DMS79 (cell line): ENCODE results near the gene IYD.
"Not testable (repeated sequence)": the region's sequence is repeated elsewhere in the genome, so short reads cannot be mapped to it uniquely, and the experiment has no call there.

Experiments used
- DNase-seq: peaks from one replicate; lab custom pipeline; 2025; lab: John Stamatoyannopoulos, UW

Gene IYD

DNA sequence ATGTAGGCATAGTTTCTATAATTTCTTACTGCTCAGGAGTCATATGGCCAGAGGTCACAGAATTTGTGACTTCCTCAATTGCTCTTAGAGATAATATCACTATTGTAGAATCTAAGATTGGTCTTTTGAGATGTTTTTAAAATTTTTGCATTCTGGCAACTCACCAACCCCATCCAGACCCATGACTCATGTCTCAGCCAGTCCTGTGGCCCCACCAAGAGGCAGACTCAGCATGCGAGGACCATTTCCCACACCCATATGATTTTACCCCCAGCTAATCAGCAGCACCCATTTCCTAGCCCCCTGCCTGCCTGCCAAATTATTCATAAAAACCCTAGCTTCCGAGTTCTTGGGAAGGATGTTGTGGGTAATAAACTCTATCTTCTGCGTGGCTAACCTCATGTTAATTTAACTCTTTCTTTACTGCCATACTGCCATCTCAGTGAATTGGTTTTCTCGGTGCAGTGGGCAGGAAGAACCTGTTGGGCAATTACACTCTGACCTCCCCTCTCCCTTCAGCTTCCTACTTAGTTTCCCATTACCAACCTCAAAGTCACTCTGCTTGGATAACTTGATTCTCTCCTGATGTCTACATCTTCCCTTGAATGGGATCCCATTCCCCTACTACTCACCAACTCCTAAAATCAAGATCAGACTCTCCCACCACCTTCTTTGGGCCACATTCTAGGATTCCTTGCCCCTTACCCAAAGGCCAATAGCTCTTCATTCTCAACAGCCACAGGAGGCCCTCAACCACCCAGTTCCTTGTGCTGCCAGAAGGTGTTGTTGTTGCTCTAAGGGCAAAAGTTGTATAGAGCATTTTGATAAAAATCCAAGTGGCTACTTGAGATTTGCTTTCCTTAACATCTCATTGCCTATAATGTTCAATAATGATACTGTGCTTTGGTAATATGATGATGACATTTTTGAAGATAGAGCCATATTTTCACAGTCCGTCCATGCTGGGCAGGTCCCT, 16.2 kb upstream of the IYD start:
- DNase-seq = no peak

DNA sequence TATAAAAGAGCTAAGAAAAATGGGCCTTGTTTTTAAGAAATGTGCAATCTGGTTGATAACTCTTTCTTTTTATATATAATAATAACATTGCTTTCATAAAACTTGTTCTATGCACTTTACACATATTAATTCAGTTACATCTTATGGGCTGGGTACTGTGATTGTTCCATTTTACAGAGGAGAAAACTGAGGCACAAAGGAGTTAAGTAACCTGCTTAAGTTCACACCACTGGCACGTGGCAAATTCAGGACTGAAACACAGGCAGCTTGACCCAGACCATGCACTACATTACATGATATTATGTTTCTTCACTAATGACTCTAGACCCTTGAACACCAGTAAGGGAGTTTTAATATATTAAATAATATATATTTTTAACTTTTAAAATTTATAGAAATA, 15.4 kb upstream of the IYD start:
- no peak for DNase-seq

DNA sequence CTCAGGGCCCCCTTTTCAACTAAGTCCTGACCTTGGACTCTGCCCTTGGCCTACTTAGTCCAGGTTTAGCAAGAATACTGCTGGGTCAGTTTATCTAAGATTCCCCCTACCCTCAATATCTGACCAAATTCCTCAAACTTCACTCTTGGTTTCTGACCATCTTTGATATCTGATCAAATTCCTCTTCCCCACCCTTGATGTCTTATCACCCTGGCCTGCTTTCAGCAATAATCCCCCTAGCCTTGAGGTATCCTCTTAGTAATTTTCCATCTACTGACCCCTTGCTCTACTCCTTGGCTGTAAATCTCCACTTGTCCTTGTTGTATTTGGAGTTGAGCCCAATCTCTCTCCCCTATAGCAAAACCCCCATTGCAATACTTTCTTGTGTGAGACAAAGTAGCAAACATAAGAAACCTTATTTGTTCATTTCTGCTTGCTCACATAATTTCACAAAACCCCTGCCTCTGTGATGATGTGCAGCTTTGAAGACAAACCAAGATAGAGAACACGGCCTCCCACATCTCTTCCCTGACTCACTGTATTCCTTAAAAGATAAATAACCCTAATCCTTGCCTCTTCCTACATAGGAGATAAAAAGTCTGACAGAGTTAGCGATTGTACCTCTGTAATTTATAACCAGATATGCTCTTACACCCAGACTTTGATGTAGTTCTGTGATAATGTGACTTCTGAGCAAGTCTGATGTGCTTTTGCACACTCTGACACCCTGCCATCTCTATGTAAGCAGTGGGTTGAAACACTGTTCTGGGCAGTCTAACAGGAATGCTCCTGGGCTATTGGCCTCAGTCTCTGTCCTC, 13.8 kb upstream of the IYD start:
- DNase-seq = no peak

DNA sequence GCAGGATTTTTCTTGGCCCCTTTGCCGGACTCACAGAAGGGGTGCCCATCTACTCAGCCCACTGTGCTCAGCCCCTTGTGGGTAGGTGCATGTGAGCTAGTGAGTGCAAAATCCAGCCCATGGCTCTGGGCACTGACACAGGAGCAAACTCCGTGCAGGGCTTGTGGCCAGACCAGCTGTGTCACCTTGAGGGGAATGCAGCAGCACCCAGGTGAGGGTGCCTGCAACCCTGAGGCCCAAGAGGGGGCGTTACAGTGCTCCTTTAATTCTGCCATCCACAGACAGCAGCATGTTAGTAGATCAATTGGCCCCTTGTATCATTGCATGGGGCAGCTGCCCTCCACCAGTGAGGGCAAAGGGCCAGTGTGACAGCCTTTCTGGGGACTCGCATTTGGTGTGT, 12.9 kb upstream of the IYD start:
- no peak for DNase-seq

DNA sequence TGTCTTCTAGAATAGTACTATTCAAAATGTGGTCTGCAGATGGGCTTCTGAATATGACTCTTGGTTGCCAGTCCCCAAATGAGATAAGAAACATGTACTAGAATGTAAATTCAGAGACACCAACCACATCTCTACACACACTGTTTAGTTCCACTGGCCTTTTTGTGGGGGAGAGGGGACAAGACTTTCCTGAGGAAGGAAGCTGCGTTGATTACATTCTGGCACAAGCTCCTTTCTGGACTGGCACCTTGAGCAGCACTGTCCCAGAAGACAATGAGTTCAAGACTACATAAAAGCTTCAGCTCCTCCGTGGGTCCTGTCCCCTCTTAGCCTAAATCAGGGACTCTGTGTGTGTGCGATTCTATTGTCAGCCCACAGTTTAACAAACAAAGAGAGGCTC, 6.9 kb upstream of the IYD start:
- no peak for DNase-seq

DNA sequence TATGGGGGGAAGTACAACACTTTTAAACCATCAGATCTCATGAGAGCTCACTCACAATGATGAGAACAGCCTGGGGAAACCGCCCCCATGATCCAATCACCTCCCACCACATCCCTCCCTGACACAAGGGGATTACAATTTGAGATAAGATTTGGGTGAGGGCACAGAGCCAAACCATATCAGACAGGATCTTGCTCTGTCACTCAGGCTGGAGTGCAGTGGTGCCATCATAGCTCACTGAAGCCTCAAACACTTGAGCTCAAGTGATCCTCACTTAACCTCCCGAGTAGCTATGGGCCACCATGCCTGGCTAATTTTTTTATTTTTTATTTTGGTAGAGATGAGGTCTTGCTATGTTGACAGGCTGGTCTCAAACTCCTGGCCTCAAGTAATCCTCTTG, 5.1 kb upstream of the IYD start:
- DNase-seq = peak; percentile 74

DNA sequence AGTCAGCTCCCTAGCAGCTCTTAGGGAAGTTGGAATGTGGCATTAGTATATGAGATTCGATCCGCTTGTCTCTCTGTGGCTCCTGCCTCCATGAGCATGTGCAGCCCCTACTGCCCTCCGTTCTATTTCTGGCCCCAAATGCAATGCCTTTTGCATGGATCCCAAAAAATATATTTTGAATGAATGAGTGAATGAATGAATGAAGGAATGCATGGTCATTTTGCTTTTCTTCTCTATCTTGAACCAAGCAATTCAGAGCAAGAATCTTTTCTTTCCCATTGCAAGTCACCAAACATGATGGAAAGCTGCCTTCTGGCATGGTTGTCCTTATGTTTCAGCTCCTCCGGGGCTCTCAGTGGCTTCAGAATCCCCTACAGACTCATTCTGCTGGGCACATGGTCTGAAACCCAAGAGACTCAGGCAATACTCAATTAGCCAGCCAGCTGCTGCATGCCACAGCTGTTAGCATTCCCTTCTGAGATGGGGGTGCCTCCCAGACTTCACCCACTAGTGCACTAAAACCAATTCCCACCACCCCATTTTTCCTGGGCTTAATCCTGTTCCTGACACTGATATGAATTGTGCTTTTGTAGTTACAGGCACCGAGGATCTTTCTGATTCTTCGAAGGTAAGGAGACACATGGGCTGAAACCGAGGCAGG, 2.6 kb upstream of the IYD start:
- no peak for DNase-seq

DNA sequence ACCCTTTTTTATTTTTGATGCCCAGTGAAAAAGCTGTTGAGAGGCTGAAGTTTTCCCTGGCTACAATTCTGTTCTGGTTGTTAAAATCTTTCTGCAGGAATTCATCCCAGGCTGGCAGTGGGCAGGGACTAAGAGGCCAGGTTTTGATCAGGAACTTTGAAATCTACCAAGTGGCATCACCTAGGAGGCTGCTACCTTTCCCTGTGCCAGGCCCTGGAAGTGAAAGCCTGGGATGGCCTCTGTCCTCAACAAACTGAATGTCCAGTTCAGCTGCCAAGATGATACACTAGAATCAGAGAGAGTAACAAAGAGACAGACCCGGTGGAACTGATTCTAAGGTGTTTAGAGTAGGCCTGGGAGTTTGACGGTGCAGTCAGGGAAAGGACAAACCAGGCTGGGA, 596 bp downstream of the IYD start:
- DNase-seq = no peak

DNA sequence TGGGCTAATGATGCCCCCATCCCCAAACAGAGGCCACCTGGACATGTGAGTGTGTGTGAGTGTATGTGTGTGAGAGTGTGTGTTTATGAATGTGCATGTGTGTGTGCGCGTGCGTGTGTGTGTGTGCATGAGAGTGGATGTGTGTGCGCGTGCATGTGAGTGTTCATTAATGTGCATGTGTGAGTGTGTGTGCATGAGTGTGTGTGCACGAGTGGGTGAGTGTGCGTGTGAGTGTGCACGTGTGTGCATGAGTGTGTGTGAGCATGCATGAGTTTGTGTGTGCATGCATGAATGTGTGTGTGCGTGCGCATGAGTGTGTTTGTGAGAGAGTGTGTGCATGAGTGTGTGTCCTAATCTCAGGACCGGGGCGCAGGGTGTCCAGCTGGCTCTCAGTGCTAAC, 1.3 kb downstream of the IYD start:
- no peak for DNase-seq

DNA sequence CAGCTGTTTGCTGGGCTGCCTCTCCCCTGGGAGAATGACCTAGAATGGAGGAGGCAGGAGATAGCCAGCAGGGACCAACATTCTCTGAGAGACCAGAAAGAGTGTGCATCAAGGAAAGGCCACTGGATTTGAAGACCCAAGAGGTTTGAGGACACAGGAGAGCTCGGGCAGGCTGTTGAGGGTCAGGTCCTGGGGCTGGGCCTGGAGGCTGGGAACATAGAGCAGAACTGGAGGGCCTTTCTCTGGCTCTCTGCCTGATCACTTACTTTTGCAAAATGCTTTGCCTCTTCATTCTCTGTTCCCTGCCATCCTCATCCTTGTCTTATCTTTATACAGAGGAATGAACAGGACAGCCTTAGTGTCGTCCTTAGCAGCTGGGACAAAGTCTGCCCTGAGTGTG, 2.5 kb downstream of the IYD start:
- no peak for DNase-seq

DNA sequence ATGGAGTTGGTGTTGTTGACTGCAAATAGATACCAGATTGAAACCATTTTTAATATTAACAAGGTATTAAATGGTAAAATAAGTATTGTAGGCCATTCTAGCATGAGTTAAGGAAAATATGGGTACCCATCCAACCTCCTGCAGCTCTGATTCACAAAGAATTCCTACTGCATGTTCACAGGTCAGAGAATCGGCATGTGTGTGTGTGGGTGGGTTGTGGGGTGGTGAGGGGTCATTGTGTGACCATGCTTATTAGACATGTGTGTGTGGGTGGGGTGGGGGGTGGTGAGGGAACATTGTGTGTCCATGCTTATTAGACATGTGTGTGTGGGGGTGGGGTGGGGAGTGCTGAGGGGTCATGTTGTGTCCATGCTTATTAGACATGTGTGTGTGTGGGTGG, 3.2 kb downstream of the IYD start:
- DNase-seq = no peak

DNA sequence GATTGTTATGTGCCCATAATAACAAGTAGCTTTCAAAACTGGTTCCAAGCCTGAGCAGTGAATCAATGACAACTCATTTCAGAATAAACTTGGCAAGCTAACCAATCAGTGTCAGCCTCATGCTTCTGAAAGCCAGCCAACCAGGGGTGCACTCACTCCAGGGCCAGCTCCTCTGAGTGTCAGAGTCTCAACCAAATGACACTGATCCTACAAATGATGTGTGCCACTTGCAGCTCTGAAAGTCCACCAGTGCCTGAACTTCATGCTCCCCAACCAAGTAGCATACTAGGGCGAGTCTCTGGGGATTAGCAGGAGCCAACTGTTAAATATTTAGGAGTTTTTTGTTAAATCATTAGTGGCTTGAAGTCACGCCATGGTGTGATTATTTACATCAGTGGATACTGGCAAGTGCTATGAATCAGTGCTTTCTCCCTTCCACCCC, 4.5 kb downstream of the IYD start:
- no peak for DNase-seq

DNA sequence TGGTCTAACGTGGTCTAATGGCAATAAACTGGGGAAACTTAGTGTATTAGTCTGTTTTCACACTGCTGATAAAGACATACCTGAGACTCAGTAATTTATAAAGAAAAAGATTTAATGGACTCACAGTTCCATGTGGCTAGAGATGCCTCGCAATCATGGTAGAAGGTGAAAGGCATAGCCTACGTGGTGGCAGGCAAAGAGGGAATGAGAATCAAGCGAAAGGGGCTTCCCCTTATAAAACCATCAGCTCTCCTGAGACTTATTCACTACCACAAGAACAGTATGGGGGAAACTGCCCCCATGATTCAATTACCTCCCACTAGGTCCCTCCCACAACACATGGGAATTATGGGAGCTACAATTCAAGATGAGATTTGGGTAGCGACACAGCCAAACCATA, 5.5 kb downstream of the IYD start:
- DNase-seq = not testable (repeated sequence)

DNA sequence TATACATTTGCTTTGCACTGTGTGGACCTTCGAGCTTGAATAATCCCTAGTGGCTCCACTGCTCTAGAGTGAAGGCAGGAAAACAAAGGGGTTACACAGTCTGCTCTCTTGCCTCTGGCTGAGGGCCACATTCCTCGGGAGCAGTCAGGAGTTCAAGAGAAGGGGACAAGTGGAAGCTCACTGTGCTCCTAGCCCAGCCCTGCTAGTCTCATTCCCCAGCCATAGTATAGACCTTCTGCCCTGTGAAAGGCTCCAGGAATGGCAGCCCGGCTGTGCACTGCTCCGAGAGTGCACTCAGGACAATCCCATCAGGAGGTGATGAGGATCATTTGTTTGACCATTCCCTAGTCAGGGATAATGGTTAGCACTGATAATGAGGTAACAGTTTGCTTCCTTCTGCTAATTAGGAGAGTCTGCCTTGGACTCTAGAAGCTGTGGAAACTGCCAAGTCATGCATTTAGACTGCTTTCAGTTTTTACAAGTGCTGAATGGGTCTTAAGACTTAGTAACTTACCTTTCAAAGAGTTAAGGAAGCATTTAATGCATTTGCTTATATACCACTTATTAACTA, 8.5 kb downstream of the IYD start:
- DNase-seq = peak; percentile 88

DNA sequence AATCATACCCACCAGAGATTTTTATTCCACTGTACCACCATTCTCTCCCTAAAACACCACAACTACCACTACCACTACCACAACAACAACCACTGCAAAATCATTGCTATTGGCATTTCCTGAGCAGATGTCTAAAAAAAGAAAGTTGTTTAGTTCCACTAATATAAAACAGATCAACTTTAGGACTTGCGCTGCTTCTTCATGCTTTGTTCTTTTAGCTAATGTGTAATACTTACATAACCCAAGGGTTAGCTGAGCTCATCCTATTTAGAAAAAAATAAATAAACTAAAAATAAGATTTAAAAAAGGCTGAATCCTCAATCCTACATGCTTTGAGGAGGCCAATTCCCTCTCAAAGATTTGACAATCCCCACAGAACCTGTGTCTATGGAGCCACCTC, 11.4 kb downstream of the IYD start:
- DNase-seq = no peak

DNA sequence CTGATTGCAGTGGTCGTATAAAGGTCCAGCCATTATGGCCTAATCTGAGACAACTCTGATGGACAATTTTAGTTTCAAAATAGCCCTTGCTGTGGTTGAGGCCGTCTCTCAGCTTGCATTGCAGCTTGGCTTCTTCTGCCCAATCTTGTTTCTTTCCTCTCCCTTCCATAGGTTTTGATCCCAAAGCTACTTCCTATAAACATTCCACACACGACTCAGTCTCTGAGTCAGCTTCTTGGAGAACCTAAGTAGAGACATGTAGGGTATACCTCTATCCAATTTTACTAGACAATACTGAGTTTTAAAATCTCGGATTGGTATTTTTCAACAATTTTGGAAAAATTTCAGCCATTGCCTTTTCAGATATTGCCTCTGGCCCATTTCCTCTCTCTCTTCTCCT, 13.4 kb downstream of the IYD start:
- DNase-seq = no peak

DNA sequence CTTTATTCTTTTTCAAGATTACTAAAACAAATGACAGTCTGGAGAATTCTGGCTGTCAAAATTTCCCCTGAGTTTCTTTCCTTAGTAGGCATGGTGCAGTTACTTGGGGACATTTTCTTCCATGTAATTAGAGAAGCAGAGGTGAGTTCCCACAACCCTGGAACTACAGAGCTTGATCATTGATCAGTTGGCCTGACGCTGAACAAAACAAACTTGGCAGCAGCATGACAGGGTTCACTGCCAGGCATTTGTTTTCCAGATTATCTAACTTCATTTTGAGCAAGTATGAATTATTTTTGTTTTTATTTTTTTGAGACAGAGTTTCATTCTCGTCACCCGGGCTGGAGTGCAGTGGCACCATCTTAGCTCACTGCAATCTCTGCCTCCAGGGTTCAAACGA, 22.6 kb downstream of the IYD start:
- DNase-seq = no peak

DNA sequence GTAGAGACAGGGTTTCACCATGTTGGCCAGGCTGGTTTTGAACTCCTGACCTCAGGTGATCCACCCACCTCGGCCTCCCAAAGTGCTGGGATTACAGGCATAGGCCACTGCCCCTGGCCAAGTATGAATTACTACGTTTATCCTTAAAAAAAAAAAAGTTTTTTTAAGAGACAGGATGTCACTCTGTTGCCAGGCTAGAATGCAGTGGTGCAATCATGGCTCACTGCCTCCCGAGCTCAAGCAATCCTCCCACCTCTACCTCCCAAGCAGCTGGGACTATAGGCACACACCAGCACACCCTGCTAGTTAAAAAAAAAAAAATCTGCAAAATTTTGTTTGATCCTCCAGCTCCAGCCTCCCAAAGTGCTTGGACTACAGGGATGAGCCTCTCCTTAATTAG, 23.1 kb downstream of the IYD start:
- no peak for DNase-seq

DNA sequence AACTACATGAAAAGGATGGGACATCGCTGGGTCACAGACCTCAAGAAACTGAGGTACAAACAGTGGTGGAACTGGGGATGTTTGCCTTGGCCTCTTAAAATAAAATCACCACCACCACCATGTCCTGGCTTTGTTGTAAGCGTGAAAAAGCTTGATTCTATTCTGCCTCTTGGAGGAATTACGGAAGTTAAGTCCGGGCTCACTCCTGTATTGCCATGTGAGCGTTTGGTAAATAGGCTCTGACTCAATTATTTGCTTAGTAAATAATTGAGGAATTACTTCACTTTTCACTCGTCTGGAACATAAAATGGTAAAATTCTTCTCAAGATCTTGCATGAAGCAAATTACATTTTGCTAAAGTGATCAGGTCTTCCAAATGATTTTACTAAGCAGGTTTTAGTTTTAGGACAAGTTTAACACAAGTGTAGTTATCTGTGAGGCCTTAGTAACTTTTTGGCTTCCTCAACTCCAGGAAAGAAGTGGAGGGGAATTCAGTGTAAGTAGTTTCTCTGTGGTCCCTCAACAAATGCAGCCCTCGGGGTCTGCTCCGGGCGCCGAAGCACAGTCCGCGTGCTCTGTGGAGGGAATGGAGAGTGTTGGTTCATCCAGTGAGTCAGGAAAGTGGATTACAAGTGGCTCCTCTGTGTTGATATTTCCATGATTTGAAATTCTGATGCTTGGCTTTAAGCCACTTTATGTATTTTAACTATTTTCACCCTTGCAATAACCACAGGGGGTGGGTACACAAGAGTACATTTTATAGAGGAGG, 23.8 kb downstream of the IYD start:
- peak; percentile 19 for DNase-seq

DNA sequence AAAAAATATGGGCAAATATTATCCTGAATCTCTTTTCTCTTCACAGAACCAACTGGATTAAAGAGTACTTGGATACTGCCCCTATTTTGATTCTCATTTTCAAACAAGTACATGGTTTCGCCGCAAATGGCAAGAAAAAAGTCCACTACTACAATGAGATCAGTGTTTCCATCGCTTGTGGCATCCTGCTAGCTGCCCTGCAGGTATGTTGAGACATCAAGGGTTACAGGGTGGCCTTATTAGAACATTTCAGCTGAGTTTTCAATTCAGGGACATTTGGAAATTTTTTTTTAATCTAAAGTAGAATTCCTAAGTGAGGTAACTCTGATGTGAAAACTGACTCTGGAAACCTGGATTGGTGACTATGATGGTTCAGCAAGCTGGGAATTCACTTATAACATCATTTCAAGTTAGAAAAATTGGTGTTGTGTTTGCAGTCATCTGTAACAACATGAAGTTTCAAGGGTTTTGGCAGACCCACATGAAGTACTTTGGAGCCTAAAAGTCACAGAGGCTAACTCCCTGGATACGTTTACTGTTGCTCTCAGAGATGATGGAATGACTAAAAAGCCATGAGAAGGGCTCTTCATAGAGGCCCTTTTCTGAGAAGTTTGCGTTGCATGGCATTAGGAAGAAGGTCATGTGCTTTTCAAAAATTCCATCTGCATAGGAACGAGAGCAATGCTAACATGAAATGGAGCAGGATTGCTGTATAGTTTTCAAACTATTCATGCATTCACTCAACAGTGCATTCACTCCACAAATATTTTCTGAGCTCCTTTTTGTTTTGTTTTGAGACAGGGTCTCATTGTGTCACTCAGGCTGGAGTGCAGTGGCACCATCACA, 25.5 kb downstream of the IYD start:
- DNase-seq = peak; percentile 84

DNA sequence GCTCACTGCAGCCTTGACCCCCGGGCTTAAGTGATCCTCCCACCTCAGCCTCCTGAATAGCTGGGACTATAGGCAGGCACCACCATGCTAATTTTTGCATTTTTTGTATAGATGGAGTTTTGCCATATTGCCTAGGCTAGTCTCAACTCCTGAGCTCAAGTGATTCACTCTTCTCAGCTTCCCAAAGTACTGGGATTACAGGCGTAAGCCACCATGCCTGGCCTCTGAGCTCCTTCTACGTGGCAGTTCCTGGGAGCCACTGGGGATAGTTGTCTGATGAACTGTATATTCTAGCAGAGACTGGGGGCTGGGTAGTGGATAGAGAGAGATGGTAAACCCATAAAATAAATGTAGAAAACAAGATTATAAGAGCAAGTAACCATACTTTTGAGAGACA, 26.1 kb downstream of the IYD start:
- DNase-seq = no peak
